Hepatocyte (in vitro differentiated cells): ENCODE measurements around the gene PLXNB1. TPM values are rescaled to one million over a fixed set of nuclear protein-coding genes. Genes with fewer than 3 reads are reported as not detected.
A peak's percentile ranks its signal among the peaks of the same experiment; 100 is the strongest.

ENCODE experiments used
- DNase-seq: peaks from one replicate; pipeline ENCODE4 v3.0.0-alpha.2; 2016; ENCODE audit warnings: low spot score
- H2AFZ ChIP-seq: fragments of 200-600 bp; sonication (generic); 2 replicates; pipeline ENCODE4 v1.6.0; 2016; ENCODE audit warnings: antibody characterized with exemption, mild to moderate bottlenecking
- H3K27ac ChIP-seq: fragments of 200-600 bp; sonication (generic); 2 replicates; pipeline ENCODE4 v1.5.1; 2016; ENCODE audit warnings: mild to moderate bottlenecking
- H3K27me3 ChIP-seq: fragments of 200-600 bp; sonication (generic); 2 replicates; pipeline ENCODE4 v1.6.1; 2016
- H3K36me3 ChIP-seq: fragments of 200-600 bp; sonication (generic); replicated peaks from 2 replicates; pipeline ENCODE4 v1.5.1; 2016; ENCODE audit warnings: low read depth; ENCODE audit not compliant: insufficient read depth
- H3K4me1 ChIP-seq: fragments of 200-600 bp; sonication (generic); 2 replicates; pipeline ENCODE4 v1.5.1; 2016; ENCODE audit warnings: mild to moderate bottlenecking, moderate library complexity; ENCODE audit not compliant: insufficient read depth
- H3K4me2 ChIP-seq: fragments of 200-600 bp; sonication (generic); 2 replicates; pipeline ENCODE4 v1.6.0; 2016
- H3K4me3 ChIP-seq: fragments of 200-600 bp; sonication (generic); 2 replicates; pipeline ENCODE4 v1.5.1; 2016; ENCODE audit warnings: mild to moderate bottlenecking
- H3K79me2 ChIP-seq: fragments of 200-600 bp; sonication (generic); 2 replicates; pipeline ENCODE4 v1.6.0; 2017; ENCODE audit warnings: mild to moderate bottlenecking
- H3K9me2 ChIP-seq: fragments of 200-600 bp; sonication (generic); replicated peaks from 2 replicates; pipeline ENCODE4 v1.6.0; 2017; ENCODE audit warnings: mild to moderate bottlenecking; ENCODE audit not compliant: insufficient read depth
- H3K9me3 ChIP-seq: fragments of 200-600 bp; sonication (generic); 2 replicates; pipeline ENCODE4 v1.5.1; 2016; ENCODE audit warnings: low read depth, mild to moderate bottlenecking
- H4K20me1 ChIP-seq: fragments of 200-600 bp; sonication (generic); 2 replicates; pipeline ENCODE4 v1.6.0; 2016; ENCODE audit warnings: mild to moderate bottlenecking; ENCODE audit not compliant: insufficient read depth, poor library complexity, severe bottlenecking
- EZH2 ChIP-seq: fragments of 200-600 bp; sonication (generic); IDR thresholded peaks from 2 replicates; pipeline ENCODE4 v1.6.1; 2016; ENCODE audit warnings: antibody characterized with exemption, mild to moderate bottlenecking, borderline replicate concordance
- EZH2phosphoT487 ChIP-seq: fragments of 200-600 bp; sonication (generic); IDR thresholded peaks from one replicate; pipeline ENCODE4 v1.6.1; 2018; ENCODE audit warnings: antibody characterized with exemption, mild to moderate bottlenecking, low read depth, moderate library complexity; ENCODE audit not compliant: unreplicated experiment, severe bottlenecking
- WGBS: methylation state at CpG from one replicate; pipeline ENCODE4 v1.1.6; 2016; ENCODE audit warnings: low lambda C conversion rate; ENCODE audit errors: missing lambda C conversion rate; 5-methylcytosine and 5-hydroxymethylcytosine counted together
- polyA plus RNA-seq: library from polyadenylated mRNA; unstranded; fragments of >200 nt; fragmentation: Nextera tagmentation; extraction: Ambion mirVana; gene quantifications from 2 replicates; pipeline ENCODE4 v1.2.1, GENCODE V29; 2016
- total RNA-seq: library from RNA; depleted of rRNA; stranded (reverse); fragments of >200 nt; gene quantifications from 2 replicates; pipeline ENCODE4 v1.2.3, GENCODE V29; 2014
- TF ChIP-seq, protein P1 (sequence below): fragments of 200-600 bp; sonication (generic); IDR thresholded peaks from 2 replicates; pipeline ENCODE4 v1.5.1; 2016; ENCODE audit warnings: antibody characterized with exemption, mild to moderate bottlenecking; ENCODE audit not compliant: poor library complexity

The PLXNB1 gene
- total and polyA plus RNA-seq, 2 experiments from 2014 or later = 71.3 to 74.5 TPM

DNA sequence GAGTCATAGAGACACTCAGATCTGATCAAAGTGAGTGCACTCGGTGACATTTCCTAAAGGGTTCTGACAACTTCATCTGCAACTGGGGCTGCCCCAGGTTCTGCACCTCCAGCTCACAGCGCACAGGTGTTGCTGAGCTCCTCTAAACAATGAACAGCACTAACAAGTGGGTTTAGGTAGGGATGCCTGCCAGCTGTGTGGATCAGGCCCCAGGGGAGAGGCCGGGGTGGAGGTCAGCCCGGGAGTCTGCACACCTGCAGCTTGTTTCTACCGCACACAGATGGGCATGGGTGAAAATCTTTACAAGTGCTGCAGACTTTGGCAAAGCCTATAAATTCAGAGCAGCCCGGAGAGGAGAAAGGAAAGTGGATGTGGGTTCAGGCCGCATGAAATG lies 57.5 kb downstream of the PLXNB1 start:
- Histone ChIP-seq H3K27ac (no peak overlapping the region), H4K20me1 (no peaks in the 10 kb centered on the region), H3K9me3 (no peaks in the 10 kb centered on the region), H3K27me3 (no peaks in the 10 kb centered on the region), H3K4me3 (no peak overlapping the region), H3K4me1 (peaks cover 4% of the 10 kb centered on the region), H3K36me3 (no peaks in the 10 kb centered on the region), H2AFZ (no peak overlapping the region), H3K9me2 (no peaks in the 10 kb centered on the region), H3K79me2 (no peaks in the 10 kb centered on the region), H3K4me2 (no peak overlapping the region)
- TF ChIP-seq EZH2phosphoT487 = no peak
- no peak for TF ChIP-seq EZH2
- 68% methylated on average over 7 of the region's 7 CpGs for WGBS
- DNase-seq = no peak

DNA sequence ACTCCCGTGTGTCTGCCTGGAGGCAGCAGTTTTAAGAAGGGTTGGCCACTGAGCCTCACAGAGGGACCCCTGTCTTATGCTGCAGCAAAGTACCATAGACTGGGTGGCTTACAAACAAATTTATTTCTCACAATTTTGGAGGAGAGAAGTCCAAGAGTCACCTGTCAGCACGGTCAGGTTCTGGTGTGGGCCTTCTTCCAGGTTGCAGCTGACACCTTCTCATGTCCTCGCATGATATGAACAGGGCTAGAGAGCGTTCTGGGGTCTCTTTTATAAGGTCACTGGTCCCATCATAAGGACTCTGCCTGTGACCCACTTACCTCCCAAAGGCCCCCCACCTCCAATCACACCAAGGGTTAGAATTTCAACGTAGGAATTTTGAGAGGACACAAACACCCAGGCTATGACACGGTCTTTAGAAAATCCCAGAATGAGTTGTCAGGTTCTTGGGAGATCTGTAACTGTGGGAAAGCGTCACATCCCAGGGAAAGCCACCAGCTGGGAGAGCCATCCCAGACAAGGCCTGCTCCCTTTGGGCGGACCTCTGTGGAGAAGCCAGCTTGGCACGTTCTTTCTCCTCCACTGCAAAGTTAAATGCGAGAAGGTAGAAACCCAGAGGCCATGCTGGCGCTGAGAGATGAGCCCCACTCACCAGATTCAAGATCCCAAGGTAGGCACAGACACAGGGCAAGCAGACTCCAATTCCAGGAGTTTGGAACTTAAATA lies 58.1 kb downstream of the PLXNB1 start, which contains the start of gene FBXW12:
Gene FBXW12, plus strand, starts transcription at position 569 of the 726 bp plus-strand sequence. CDS start 549 bp downstream, outside the sequence.
- TF ChIP-seq, protein P1, sequence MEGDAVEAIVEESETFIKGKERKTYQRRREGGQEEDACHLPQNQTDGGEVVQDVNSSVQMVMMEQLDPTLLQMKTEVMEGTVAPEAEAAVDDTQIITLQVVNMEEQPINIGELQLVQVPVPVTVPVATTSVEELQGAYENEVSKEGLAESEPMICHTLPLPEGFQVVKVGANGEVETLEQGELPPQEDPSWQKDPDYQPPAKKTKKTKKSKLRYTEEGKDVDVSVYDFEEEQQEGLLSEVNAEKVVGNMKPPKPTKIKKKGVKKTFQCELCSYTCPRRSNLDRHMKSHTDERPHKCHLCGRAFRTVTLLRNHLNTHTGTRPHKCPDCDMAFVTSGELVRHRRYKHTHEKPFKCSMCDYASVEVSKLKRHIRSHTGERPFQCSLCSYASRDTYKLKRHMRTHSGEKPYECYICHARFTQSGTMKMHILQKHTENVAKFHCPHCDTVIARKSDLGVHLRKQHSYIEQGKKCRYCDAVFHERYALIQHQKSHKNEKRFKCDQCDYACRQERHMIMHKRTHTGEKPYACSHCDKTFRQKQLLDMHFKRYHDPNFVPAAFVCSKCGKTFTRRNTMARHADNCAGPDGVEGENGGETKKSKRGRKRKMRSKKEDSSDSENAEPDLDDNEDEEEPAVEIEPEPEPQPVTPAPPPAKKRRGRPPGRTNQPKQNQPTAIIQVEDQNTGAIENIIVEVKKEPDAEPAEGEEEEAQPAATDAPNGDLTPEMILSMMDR = no peak
- TF ChIP-seq EZH2phosphoT487 (no peak), EZH2 (no peak)
- H3K4me1 ChIP-seq = peaks cover 4% of the 10 kb centered on the region
- H3K4me2 ChIP-seq = no peak within 1 kb of the TSS

GRCh38 chr3:48370333-48370713 lies 59.6 kb downstream of the PLXNB1 start:
- DNase-seq = no peak
- Histone ChIP-seq H3K27ac (no peak overlapping the region), H3K4me1 (peaks cover 4% of the 10 kb centered on the region), H3K9me3 (no peaks in the 10 kb centered on the region), H4K20me1 (no peaks in the 10 kb centered on the region), H3K79me2 (no peaks in the 10 kb centered on the region), H3K9me2 (no peaks in the 10 kb centered on the region), H3K27me3 (no peaks in the 10 kb centered on the region), H3K4me3 (no peak overlapping the region), H3K36me3 (no peaks in the 10 kb centered on the region), H2AFZ (no peak overlapping the region), H3K4me2 (no peak overlapping the region)
- 73% methylated on average over 7 of the region's 7 CpGs for WGBS
- no peak for TF ChIP-seq EZH2
- TF ChIP-seq EZH2phosphoT487 = no peak
- TF ChIP-seq, protein P1 = no peak

More for the DNA sequence above, 58.1 kb downstream of the PLXNB1 start, which contains the start of gene FBXW12:
- H3K4me3 ChIP-seq = no peak within 1 kb of the TSS
- no peak within 1 kb of the TSS for H3K27ac ChIP-seq
- H3K9me2 ChIP-seq = no peaks in the 10 kb centered on the region
- H3K9me3 ChIP-seq = no peaks in the 10 kb centered on the region
- H3K36me3 ChIP-seq = no peaks in the 10 kb centered on the region
- WGBS = 90% methylated on average over 11 of the region's 11 CpGs
- H2AFZ ChIP-seq = peak within 1 kb of the TSS; percentile 52
- H3K79me2 ChIP-seq = no peaks in the 10 kb centered on the region
- H4K20me1 ChIP-seq = no peaks in the 10 kb centered on the region
- no peaks in the 10 kb centered on the region for H3K27me3 ChIP-seq
- DNase-seq = no peak

DNA sequence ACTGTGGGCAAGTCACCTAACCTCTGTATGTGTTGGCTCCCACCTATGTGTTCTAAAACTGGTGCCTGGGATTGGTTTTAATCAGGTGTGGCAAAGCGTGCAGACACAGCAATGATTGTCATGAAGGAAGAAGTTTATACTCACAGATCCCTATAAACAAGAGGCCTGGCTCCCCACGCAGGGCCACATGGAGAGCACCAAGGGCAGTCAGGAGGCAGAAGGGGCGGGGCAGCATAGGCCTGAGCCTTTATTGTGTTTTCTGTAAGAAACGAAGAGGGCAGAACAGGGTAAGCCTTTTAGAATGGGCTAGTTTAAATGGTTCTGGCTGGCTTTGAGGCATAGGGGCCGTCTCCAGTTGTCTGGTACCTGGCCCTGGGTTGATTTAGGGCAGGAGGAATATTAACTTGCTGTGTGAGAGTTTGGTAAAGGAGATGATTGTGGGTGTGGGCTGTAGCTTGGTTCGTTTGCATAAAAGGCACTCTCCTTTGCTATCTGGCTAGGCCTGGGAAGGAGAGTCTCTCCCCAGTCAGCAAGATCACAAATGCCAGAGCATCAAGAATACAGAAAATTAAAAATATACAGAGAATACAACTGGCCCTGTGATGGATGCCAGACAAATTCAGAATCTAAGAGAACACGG lies 60.1 kb downstream of the PLXNB1 start:
- no peaks in the 10 kb centered on the region for H3K9me2 ChIP-seq
- peak overlapping the region; percentile 35 for H2AFZ ChIP-seq
- DNase-seq = peak; percentile 19
- H4K20me1 ChIP-seq = no peaks in the 10 kb centered on the region
- H3K79me2 ChIP-seq = no peaks in the 10 kb centered on the region
- no peak overlapping the region for H3K4me3 ChIP-seq
- H3K27me3 ChIP-seq = no peaks in the 10 kb centered on the region
- H3K4me2 ChIP-seq = no peak overlapping the region
- 54% methylated on average over 7 of the region's 7 CpGs for WGBS
- H3K27ac ChIP-seq = no peak overlapping the region
- no peaks in the 10 kb centered on the region for H3K9me3 ChIP-seq
- no peaks in the 10 kb centered on the region for H3K36me3 ChIP-seq
- TF ChIP-seq EZH2phosphoT487 = no peak
- TF ChIP-seq, protein P1 = no peak
- TF ChIP-seq EZH2 = no peak
- H3K4me1 ChIP-seq = peaks cover 4% of the 10 kb centered on the region
